ENCODE data around the gene P2RY14.
"Not testable (repeated sequence)": the region's sequence is repeated elsewhere in the genome, so short reads cannot be mapped to it uniquely, and the experiment has no call there.

P2RY14 gene

DNA sequence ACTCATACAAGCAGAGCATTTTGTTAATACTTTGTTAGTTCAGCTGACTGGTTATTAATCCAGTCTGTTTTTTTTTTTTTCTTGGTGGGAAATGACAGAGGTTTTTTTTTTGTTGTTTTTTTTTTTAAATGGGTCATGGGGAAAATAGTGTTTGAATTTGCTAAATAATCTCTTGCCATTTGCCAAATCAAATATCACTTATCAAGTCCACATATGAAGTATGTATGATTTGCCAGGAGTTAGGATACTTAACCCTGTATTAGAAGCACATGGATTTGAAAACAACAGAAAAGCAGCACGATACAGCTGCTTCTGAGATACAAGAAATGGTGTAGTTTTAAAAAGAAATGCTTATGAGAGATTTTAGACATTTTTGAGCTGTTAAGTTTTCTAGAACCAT lies 21.6 kb downstream of the P2RY14 start:
- DNase-seq = no peak

DNA sequence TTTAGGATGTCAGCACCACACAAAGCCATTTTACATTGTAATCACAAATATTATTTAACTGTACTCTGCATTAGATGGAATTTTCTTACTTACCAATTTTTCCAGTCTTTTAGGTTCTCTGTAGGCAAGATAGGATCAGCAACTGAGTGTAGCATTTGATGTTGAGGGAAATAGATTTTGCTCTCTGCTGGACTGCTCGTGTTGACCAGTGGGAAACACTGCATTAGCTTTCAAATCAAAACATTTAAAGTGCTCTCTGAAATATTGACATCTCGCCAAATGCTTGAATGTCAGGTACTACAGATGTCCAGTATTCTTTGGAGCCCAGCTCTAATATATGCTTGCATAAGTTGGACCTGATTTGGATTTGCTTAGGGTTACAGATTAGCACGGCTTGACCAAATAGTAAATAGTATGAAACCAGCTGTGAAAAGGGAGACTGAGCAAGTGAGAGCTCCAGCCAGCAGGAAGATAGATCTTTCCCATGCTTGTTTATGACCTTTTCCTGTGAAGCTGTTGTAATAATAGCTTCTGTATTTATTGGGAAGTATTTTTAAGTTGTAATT lies 29.5 kb downstream of the P2RY14 start:
- no peak for DNase-seq

DNA sequence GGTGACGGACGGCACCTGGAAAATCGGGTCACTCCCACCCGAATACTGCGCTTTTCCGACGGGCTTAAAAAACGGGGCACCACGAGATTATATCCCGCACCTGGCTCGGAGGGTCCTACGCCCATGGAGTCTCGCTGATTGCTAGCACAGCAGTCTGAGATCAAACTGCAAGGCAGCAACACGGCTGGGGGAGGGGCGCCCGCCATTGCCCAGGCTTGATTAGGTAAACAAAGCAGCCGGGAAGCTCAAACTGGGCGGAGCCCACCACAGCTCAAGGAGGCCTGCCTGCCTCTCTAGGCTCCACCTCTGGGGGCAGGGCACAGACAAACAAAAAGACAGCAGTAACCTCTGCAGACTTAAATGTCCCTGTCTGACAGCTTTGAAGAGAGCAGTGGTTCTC lies 36.3 kb downstream of the P2RY14 start:
- not testable (repeated sequence) for DNase-seq

- DNase-seq = no peak
These were observed 41.6 kb downstream of the P2RY14 start for GRCh38 chr3:151236736-151237135.

DNA sequence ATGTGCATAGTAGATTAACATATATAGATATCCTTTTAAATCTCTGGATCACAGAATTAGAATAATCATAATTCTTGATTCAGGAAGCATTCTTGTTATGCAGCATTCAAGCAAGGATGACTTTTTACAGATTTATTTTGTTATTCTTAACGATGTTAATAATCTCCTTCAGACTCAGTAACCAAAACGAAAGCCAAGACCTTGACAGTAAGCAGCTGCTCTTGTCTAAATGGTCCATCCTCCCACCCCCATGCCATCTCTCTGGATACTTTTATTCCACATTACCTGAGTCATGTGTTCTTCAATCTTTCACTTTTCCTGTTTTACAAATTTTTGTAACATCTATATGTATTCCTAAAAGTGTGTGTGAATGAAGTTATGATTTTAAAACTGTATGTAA lies 42.0 kb downstream of the P2RY14 start:
- no peak for DNase-seq

- DNase-seq = no peak
These were observed 43.5 kb downstream of the P2RY14 start for GRCh38 chr3:151234825-151235224.

- DNase-seq = no peak
These were observed 45.4 kb downstream of the P2RY14 start for GRCh38 chr3:151232991-151233390.

GRCh38 chr3:151232403-151232802 lies 45.9 kb downstream of the P2RY14 start:
- DNase-seq = not testable (repeated sequence)

DNA sequence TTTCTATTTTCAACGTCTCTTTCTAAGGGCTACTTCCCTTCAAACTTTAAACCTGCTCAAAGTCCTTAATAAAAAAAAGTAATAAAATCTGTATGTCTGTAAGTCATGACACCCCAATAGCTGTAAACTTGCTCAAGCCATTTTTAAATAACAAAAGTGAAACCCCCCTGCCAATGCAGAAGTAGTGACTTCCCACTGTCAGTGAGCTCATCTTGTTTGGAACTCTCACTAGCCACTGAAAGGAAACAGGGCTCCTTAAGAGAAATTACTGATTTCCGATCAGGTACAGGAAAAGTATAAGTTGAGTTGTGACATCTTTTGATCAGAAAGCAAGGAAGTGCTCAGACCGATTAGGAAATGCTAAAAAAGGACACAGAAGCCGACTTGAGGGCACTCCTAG lies 47.7 kb downstream of the P2RY14 start:
- DNase-seq = no peak

DNA sequence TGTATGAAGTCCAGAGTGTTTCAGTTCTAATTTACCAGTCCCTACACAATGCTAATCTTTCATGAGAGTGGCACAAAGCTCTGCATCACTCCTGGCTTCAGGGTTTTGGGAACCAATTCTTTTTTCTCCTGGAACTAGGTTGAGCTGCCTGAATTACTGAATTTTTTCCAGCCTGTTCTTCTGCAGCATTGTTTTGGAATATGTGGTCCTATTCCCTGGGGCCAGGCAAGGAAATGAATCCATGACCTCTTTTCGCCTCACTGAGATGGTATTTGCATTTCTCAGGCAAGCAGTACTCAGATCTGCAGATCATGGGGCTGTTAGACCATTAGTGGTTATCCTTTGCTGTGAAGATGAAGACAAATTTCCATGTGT lies 49.7 kb downstream of the P2RY14 start:
- no peak for DNase-seq

GRCh38 chr3:151227807-151228665 lies 50.3 kb downstream of the P2RY14 start:
- DNase-seq = no peak

GRCh38 chr3:151227266-151227806 lies 51.0 kb downstream of the P2RY14 start:
- no peak for DNase-seq

GRCh38 chr3:151226825-151227224 lies 51.5 kb downstream of the P2RY14 start:
- DNase-seq = no peak

GRCh38 chr3:151226088-151226563 lies 52.2 kb downstream of the P2RY14 start:
- DNase-seq = no peak

DNA sequence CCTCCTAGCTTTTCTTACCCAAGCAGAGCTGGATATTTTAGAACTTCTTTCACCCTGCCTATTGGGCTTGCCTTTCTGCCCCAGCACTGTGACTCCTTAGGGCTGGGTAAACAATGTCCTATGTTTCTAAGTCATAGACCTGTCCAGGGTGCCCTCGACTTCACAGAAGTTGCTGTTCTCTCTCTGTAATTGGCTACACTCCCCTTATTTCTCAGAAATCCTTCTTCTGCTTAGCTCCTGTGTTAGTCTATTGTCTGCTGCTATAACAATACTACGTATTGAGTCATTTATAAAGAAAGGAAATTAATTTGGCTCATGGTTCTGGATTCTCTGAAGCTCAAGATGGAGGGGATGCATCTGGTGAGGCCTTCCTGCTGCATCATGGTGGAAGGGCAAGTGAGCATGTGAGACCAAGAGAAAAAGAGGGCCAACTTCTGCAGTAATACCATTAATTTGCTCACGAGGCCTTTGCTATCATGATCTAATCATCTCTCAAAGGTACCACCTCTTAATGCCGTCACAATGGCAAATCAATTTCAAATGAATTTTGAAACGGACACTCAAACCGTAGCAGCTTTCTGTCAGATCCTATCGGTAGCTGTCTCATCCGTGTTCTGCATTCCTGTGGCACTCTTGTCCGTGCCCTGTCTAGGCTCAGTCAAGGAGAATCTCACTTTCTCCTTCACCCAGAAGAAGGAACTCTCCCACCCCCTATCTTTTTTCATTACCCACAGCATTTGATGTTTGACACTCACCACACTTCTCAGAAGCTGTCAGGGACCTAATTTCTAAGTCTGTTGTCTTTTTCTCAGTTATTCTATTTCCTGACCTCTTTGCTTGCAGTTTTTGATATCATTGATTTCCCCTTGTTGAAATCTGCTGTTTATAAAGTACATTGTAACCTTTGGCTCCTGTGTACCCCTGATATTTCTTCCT lies 53.0 kb downstream of the P2RY14 start:
- DNase-seq = no peak

GRCh38 chr3:151224268-151224866 lies 54.0 kb downstream of the P2RY14 start:
- DNase-seq = no peak

GRCh38 chr3:151219056-151219455 lies 59.3 kb downstream of the P2RY14 start:
- no peak for DNase-seq

DNA sequence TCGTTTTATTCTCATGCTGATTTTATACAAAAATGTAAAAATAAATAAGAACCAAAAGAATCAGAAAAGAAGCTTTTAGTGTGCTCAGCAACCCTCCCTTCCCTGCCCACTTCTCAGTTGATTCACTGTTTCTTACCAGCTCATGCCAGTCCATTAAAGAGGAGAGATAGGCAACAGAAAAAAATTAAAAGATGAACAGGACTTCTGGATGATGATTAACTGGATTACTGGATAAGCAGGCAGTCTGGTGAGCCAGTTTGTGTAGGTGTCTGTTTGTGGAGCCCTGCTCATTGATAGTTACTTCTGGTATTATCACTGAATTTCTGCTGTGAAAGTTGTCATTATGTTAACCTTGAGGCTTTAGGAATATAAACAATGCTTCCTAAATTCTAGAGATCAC lies 60.2 kb downstream of the P2RY14 start:
- no peak for DNase-seq

- no peak for DNase-seq
These were observed 61.4 kb downstream of the P2RY14 start for GRCh38 chr3:151216641-151217607.

DNA sequence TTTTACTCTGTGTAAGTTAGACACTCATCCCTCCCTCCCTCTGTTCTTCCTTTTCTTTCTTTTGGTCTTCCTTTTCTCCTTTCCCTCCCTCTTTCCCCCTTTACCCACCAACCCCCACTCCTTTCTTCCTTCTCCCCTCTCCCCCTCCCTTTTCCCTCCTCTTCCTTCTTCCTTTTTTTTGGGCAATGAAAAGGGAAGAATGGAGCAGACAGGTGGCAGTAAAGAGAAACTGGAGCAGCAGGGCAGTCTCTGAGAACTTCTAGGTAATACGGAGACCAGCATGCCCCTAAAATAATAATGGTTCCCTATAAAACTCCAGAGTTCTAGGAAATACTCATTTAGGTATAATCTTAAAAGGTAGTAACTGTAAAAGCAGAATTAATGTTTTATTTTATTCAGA lies 63.9 kb downstream of the P2RY14 start:
- no peak for DNase-seq

- DNase-seq = no peak
These were observed 64.5 kb downstream of the P2RY14 start for GRCh38 chr3:151213881-151214280.
